NCI-H1694 treated with DMSO at 0.1 percent for 48 hours (cell line): Measurements from ENCODE around the gene DELE1.
"Not testable (repeated sequence)": the region's sequence is repeated elsewhere in the genome, so short reads cannot be mapped to it uniquely, and the experiment has no call there.

Experiments
- DNase-seq: peaks from one replicate; lab custom pipeline; 2025; lab: John Stamatoyannopoulos, UW

DELE1 gene

GRCh38 chr5:141922827-141923447 lies 734 bp upstream of the DELE1 start:
- DNase-seq: not testable (repeated sequence)

- no peak for DNase-seq
Observed at GRCh38 chr5:141926434-141926833, 2.8 kb downstream of the DELE1 start.

- no peak for DNase-seq
Observed at GRCh38 chr5:141928051-141928450, 4.4 kb downstream of the DELE1 start.

GRCh38 chr5:141929398-141930058 lies 5.9 kb downstream of the DELE1 start:
- no peak for DNase-seq

DNA sequence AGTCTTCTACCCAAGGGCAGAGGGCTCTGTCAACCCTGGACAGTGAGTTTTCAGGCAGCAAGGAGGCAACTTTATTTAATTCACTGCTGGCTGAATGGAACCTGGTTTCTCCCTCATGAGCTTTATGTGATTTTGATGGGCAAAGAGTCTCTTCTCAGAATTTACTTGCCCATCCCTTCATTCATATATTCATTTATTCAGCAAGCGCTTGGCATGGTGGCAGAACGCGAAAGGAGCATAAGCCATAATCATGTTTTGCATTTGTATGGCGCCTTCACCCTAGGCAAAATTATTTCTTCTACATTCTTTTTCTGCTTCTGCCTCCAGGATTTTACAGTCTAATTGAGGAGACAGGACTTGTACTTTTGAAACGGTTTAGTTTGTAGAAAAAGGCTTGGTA lies 8.0 kb downstream of the DELE1 start:
- DNase-seq: no peak

GRCh38 chr5:141933151-141933550 lies 9.5 kb downstream of the DELE1 start:
- DNase-seq: no peak

DNA sequence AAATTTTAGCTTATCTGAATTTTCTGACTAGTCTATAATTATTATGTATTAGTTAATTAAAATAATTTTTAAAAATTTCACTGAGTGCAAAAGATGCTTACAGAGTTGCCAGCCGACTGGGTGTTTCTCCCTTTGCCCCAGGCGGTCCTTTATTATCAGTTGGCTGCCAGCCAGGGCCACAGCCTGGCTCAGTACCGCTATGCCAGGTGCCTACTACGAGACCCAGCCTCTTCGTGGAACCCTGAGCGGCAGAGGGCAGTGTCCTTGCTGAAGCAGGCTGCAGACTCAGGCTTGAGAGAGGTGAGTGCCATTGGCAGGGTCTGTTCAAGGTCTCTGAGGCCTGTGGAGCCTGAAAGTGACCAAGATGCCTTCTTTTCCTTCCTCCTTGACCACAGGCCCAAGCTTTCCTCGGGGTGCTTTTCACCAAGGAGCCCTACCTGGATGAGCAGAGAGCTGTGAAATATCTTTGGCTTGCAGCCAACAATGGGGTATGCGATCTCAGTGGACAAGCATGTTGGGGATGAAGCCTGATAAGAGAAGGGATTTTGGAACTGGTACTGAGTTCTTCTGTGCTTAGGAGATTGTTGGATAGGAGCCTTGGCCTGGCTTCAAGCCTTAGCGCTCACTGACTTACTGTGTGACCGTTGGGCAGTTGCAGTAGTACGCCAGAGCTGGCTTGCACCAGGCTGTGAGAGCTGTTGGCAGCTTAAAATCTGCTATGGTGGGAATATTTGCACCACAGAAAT lies 10.6 kb downstream of the DELE1 start:
- no peak for DNase-seq

DNA sequence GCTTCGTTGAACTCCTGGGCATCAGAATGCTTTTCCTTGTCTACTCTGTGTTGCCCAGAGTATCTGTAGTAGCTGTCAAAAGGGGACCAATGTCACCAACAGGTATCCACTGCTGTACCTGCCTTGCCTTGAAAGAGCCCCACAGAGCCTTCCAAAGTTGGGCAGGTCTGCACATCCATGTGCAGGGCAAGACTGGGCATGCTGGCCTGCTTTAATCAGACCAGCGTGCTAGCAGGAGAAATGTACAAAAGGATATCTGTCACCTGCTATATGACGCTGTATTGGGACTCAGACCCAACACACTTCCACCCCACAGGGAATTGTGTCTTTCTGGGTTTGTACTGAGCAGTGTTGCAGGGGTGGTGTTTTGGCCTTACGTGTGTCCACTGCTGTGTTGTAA lies 11.9 kb downstream of the DELE1 start:
- no peak for DNase-seq

GRCh38 chr5:141940695-141941271 lies 17.1 kb downstream of the DELE1 start:
- no peak for DNase-seq

DNA sequence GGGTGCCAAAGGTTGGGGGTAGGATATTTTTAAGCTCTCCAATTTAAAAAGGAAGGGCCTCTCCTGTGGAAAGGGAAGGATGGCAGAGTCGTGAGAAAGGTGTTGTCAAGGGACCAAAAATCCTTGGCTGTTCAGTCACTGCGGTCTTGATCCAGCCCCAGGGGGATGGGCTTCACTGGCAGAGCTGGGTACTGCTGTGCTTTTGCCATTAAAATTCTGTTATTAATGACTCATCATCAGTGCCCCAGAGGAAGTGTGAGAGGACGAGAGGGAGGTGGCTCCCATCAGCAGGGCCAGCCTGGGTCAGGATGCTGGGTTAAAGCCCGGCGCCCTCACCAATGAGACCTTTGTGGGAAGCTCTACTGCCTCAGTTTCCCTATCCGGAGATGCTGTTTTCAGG lies 17.6 kb downstream of the DELE1 start:
- DNase-seq: no peak

DNA sequence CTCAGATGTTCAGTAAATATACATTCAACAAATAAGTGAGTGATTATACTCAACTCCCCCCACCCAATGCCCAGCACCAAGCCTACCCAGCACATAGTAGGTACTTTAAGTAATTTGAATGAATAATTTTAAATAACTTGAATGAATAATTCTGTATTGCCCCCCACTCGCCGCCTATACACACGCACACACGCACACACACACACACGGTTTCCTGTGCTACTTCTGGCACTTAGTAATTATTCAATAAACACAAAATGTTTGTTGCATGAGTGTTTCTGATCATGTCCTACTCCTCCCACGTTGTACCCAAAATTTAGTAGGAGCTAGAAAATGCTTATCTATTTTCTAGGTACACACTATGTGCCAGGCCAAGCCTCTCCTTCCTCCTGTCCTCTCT lies 18.1 kb downstream of the DELE1 start:
- no peak for DNase-seq

- no peak for DNase-seq
Observed at GRCh38 chr5:141942185-141942857, 18.6 kb downstream of the DELE1 start.

GRCh38 chr5:141944076-141944475 lies 20.4 kb downstream of the DELE1 start:
- no peak for DNase-seq

DNA sequence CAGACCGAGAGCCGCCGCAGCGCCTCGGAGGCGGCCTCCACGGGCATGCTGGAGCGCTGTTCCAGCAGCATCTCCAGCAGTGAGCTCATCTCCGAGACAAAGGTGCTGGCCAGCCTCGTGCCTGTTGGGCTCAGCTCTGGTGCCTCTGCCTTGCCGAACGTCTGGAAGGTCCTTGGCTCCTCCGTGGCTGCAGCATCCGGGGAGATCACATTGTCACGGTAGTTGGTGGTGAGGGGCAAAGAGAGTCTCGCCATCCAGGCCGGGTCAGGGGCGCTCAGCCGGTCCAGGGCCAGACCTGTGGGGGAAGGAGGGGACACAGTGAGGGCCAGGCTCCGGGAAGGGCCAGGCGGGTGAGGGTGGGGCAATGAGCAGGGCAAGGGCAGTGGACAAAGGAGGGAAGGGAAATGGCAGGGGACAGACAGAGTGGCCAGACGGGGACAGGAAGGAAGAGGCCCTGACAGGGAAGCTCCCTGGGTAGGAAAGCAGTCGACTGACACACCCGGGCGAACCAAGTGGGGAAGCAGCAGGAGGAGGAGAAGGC lies 21.9 kb downstream of the DELE1 start:
- DNase-seq: no peak

GRCh38 chr5:141947316-141947715 lies 23.6 kb downstream of the DELE1 start:
- no peak for DNase-seq

- DNase-seq: no peak
Observed at GRCh38 chr5:141948812-141949211, 25.1 kb downstream of the DELE1 start.

DNA sequence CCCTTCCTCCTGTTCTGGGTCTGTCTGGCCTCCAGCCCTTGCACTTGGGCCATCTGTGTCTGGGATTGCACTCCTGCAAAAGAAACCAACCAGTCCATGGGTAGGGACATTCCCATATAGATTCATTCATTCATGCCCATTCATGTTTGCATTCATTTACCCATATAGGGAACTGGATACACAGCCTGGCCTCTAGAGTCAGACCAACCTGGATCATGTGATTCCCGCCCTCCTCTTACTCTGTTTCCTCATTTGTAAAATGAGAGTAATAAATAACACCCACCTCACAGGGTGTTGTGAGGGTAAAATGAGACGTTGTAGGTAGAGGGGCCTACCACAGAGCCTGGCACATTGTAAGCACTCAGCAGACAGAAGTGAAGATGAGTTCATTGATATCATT lies 25.8 kb downstream of the DELE1 start:
- DNase-seq: no peak

- DNase-seq: no peak
Observed at GRCh38 chr5:141950207-141951005, 26.7 kb downstream of the DELE1 start.

DNA sequence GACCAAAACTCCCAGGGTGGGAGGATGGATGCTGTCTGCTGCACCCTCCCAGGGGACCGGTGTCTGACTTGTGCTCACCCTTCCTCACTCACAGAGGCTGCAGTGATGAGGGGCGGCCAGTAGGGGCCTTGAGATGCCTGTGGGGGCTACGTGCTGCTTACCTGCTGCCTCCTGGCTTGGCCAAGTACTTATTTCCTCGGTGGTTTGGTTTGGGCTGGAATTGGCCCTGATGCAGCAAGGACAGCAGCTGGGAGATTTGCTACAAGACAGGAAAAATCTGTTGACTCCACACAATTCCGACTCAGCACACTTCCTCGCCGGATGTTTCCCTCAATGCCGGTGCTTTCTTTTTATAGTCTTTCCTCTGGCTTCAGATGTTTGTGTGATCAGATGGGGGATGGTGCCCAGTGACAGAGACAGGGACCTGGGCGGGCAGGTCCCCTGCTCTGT lies 27.7 kb downstream of the DELE1 start:
- DNase-seq: no peak

GRCh38 chr5:141952020-141952419 lies 28.3 kb downstream of the DELE1 start:
- no peak for DNase-seq

DNA sequence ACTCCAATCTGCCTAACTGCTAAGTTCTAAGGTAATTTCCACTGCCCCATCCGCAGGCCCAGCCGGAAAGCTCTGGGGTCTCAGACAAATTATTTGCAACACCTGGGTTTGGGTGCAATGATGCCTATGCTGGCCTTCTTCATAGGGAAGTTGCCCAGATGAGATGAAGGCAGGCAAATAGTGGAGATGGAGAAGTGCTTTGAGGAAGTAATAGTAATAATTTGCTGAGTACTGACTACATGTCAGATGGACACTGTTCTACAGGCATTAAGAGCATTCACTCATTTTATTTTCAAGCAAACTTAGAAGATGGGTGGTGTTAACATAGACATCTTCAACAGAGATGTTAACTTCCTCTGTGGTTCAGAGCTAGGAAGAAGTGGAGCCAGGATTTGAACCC lies 30.5 kb downstream of the DELE1 start:
- DNase-seq: no peak
